GM19467 (cell line): ENCODE results near the gene HPCAL1.

Experiments used
- ATAC-seq: cut with Tn5 transposase; IDR thresholded peaks from one replicate; pipeline ENCODE4 v1.9.1; 2021; ENCODE audit warnings: mild to moderate bottlenecking, moderate library complexity; ENCODE audit not compliant: unreplicated experiment

The HPCAL1 gene

DNA sequence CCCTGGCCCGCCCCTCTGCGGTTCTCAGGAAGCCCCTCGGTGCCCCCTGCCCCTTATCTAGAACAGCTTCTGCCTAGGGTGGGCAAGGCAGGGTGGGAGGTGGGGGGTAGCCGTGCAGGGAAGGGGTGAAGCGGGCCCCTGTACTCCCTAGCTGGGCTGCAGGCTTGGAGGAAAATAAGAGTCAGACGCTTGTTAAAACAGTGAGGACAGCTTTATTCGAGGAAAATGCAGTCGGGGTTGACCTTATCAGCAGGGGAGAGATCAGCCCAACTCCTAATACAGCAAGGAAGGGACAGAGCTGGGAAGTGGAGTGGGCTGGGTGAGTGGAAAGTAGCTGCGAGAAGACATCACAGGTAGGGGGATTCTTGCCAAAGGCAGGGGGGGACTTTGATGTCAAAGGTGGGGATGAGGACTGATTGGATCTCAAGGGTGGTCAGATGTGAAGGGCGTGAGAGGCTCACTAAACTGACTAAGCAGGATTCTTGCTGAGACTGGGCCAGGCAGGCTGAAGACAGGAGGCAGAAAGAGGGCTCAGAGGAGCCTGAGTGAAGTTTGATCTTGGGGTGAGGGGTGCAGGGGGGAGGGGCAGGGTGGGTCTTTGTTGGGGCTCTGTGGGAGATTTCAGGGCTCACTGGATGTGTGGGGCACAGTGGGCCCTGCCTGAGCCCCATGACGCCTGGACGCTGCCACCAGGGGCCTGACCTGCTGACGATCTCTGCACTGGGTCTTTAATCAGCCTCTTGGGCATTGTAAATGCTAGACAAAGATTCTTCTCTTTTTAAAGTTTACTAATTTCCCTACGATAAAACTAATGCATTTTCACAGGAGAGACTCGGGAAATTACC lies 29.9 kb downstream of the HPCAL1 start:
- ATAC-seq = no peak

DNA sequence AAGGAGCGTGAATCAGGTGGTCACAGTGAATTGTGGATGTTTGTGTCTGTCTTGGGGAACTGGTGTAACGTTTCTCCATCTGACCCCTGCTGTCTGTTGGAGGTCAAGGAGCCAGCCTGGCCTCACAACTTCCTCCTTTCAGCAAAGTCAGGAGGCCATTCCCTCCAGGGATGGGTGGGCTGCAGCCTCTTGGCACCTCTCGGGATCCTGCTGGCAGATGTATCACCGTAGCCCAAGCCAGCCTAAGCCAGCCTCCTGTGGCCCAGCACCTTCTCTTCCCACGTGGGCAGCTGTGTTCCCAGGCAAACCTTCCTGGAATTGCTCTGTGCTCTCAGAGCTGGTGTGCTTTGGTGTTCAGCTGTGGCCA lies 30.5 kb downstream of the HPCAL1 start:
- ATAC-seq = no peak

DNA sequence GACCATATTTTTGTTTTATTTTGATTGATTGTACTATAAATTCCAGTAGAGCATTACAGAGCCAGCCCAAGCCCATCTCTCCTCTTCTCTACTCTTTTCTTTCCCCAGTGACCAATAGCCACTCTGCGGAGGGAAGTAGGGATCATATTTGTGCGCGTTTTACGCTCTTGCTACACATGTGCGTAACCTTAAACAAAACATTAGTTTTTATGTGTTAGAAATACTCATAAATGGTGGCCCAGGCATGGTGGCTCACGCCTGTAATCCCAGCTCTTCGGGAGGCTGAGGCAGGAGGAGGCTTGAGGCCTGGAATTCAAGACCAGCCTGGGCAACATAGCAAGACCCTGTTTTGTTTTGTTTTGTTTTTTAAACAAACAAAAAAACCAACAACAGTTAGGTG lies 31.3 kb downstream of the HPCAL1 start:
- no peak for ATAC-seq

DNA sequence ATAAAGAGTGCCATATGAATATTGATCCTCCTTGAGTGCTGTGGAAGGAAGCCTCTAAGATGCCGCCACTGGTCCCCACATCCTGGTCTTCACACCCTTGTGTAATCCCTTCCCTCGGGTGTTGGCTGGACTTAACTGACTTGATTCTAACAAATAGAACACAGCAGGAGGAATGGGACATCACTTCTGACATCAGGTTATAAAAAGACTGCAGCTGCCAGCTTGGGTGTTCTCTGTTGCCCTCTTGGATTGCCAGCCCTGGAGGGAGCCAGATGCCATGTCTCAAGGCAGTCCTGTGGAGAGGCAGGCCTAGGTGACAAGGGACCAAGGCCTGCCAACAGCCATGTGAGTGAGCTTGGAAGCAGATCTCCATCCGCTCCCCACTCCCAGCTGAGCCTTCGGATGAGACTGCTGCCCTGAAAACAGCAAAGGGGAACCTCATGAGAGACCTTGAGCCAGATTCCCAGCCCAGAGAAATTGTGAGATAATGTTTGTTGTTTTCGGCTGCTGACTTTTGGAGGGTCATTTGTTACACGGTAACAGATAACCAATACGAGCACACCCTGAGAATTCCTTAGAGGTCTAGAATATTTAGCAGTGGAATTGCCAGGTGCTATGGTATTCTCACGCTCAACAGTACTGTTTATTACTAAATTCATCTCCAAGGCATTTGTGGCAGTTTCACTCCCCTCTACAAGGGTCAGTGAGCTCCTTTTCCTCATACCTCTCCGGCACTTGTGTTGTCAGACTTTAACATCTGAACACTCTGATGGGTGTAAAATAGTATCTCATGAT lies 32.5 kb downstream of the HPCAL1 start:
- ATAC-seq = no peak

DNA sequence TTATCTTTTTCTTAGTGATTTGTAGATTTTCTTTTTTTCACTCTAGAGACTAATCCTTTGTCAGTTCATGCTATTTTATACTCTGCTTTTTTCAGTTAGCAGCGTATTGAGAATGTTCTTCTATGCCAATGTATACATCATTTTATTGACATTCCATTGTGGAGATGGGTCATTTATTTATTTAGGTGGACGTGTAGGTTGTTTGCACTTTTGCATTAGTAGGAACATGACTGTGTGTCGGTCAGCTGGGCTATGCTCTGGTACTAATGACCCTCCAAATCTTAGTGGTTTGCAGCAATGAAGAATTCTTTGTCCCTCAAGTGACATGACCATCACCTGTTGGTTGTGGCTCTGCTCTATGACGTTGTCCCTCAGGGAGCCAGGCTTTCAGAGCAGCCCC lies 33.6 kb downstream of the HPCAL1 start:
- no peak for ATAC-seq

DNA sequence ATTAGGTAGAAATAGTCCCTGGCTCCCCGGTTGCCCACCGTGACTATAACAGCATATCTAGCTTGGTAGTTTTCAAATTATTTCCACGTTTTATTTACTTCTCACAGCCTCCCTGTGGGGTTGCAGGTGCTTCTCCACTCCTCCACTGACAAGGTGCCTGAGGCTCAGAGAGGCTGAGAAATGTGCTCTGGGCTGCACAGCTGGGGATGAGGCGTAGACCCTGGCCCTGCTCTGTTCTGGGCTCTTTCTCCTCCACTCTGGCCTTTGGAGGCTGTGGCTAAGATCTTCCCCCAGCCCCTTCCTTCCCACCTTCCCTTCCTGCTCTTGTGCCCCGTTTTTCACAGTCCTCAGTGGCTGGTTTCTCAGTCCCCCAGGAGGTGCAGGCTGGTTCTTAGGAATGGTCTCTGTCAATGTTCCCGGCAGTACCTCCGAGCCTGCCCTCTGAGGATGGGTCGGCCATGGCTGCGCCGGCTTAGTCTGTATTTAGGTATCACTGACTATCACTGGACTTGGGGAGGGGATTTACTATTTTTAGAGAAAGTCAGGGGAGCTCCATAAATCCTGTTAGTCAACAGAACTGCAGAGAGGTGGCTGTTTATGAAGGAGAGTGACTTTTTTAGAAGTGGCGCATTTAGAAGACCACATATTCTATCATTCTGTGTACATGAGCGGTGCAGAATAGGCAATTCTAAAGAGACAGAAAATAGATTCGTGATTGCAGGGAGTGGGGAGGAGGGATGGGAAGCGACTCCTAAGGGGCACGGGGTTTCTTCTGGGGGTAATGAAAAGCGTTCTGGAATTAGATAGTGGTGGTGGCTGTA lies 35.0 kb downstream of the HPCAL1 start:
- ATAC-seq = no peak

DNA sequence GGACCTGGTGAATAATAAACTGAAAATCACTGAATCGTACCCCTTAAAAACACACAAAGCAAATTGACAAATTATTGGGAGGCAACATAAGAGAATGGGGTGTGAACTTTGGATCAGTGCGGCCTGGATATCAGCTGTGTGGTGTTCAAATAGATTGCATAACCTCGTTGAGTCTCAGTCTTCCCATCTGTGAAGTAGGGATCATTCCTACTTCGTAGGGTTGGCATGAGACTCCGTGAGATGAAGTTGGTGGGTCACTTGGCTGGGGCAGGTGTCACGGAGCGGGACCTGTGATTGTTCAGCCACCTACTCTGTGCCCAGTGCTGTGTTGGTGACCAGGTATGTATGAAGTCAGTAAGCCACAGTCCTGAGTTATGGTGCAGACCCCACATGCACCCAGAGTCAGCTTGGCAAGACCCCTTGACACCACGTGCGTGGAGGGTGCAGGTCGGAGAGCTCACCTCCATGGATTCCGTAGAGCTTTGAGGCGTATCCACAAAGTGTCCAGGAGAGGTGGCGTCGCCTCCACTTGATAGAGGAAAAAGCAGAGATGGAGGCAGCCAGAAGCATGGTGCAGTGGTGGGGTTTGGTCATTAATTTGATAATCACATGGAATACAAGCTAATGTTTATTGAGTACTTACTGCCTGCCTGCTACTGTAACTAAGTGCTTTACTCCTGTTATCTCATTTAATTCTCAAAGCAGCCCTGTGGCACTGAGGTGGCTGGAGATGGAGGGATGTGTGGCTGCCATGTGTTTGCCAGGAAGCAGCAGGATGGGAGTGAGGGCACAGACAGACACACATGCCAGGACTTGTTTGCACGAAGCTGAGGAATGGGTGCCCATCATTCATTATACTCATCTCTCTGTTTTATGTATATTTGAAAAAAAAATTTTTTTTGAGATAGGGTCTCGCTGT lies 35.8 kb downstream of the HPCAL1 start:
- no peak for ATAC-seq

DNA sequence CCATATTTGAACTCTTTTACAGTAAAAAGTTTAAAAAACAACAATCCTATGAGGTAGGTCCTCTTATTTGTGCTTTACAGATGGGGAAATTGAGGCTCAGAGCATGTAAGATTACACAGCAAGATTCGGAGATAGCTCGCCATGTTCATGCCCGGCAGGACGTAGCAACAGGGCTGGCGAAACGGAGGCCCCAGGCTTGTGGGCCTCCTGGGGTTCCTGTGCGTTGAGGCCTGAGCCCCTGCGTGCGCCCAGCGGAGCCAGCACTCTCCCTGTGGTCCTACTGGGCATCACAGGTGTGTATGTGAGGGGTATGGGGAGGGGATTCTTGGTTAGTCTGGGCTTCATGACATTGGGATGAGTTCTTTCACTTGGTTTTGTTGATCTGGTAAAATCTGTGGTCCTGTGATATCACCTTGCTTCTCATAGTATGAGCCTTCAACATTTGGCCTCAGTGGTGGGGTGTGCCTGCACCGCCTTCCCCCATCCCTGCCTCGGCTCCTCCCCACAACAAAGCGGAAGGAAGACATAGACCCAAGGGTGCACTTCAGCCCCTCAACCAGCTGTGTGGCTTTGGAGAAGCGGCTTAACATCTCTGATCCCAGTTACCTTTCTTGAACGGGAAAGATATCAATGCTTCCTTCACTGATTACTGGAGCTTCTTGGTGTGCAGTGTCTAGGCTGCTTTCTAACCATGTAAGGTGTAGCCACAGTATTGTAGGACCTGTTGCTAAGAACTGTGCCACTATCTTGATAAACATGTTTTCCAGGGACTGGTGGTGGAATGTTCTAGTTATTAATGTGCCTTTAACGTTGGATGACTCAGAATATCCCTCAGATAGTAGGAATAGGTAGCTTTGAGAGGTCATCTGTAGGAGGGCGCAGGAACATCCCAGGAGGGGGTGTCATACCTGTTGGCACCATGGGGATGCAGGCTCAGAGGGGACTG lies 37.2 kb downstream of the HPCAL1 start:
- ATAC-seq = no peak

DNA sequence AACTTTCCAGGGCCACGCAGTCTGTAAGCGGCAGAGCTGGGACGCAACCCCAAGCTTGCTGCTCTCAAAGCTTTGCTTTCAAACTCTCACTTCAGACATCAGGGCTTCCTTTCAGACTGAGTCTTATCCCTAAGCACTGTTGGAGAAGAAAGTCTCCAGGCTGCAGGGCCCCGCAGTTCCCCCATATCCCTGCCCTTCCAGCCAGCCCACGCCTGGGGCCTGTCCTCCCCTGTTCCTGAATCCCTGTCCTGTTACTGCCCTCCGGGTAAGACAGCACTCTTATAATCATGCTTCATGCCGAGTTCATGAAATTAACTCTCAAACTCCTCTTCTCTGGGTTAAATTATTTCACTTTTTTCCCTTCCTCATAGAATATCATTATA lies 37.9 kb downstream of the HPCAL1 start:
- no peak for ATAC-seq

DNA sequence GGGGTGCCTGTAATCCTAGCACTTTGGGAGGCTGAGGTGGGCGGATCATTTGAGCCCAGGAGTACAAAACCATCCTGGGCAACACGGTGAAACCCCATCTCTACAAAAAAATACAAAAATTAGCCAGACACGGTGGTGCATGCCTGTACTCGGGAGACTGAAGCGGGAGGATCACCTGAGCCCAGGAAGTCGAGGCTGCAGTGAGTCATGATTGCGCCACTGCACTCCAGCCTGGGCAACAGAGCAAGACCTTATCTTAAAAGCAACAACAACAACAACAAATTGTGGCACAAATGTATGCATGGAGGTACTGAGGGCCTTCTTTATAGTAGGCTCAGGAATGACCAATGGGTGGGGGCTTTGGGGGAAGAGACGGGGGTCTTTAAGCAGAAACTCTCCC lies 38.5 kb downstream of the HPCAL1 start:
- ATAC-seq = no peak

DNA sequence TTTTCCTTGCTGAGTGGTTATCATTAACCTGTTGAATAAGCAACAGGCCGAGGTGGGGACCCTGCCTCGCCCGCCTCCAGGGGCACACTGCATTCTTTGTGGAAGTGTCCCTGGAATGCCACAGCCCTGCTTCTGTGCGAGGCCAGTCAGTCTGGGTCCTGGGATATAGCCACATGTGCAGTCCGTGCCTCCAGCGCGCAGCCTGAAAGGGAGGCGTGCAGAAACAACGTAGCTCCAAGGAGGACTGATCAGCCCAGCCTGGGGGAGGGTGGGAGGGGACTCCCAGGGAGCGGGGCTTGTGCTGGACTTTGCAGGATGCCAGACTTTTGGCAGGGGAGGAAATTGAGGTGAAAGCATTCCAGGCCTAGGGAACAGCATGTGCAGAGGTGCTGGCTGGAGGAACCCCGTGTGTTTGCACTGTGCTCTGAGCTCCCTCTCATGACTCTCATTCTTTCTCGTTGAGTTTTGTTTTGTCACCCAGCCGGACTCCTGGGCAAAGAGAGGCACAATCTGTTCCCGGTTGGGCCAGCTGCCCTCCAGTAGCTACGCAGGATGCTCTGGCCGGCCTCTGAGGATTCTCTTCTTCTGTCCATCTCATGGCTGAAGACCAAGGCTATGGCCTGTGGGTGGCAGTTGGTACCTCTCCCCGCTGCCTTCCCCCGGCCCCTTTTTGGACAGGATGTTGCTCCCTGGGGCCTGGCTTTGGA lies 39.7 kb downstream of the HPCAL1 start:
- no peak for ATAC-seq

DNA sequence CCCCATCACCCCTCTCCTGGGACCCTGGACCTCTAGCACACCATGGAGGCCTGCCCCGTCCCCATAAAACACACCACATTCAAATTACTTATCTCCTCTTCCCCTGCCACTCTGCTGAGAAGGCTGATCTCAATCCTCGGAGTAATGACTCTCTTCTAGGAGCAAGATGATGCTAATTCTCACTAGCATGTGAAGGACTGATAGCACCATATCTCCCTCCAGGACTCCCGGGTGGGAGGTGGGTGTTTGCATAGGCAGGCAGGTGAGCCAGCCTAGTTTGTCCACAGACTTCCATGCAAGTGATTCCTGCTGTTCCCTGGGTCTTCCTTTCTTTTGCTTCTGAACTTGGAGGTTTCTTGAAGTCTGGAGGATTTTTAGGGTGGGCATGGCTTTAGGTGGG lies 40.5 kb downstream of the HPCAL1 start:
- no peak for ATAC-seq

DNA sequence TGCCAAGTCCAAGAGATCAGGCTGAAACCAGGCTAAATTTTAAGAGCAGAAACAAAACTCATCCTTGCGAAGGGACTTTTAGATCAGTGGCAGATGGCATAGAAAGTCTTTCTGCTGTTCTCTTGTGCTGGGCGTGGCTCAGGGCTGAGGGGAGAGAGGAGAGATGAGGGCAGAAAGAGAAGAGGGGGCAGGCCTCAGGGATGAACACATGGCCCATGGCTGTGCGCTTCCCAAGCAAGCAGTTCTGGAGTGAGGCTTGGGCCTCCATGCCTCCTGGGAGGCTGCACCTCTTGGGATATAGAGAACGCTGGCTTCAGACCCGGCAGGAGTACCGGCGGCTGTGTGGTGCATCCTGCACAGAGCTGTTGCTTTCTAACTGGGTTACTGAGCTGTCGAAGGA lies 41.0 kb downstream of the HPCAL1 start:
- ATAC-seq = no peak

DNA sequence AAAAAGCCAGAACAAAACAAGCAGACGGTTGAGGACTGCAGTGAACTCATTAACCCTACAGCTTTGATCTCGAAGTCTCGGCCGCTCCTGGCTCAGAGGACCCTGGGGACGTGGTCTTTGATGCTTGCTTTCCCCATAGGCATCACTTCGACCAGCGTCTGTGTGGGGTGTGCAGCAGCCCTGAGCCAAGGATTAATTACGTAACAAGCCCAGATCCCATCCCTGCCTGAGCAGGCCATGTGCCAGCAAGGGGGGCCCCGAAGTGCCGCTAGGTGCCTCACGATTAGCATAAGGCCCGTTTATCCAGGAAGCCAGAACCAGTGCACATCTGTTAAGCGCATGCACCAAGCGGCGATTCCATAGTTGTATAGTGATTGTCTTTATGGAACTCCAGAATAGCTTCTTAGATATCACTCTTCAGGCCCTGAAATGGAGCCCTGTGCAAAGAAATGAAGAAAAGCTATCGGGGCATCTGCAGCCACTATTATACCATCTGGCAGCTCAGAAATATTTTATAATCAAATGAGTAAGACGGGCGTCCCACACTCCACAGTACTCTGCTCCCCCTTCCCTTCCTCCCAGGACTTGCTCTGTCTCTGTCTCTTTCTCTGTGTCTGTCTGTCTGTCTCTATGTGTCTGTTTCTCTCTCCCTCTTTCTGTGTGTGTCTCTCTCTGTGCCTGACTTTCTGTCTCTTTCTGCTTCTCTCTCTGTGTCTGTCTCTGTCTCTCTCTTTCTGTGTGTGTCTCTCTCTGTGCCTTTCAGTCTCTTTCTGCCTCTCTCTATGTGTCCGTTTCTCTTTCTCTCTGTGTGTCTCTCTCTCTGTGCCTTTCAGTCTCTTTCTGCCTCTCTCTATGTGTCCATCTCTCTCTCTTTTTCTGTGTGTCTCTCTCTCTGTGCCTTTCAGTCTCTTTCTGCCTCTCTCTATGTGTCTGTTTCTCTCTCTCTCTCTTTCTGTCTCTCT lies 41.7 kb downstream of the HPCAL1 start:
- ATAC-seq = no peak

DNA sequence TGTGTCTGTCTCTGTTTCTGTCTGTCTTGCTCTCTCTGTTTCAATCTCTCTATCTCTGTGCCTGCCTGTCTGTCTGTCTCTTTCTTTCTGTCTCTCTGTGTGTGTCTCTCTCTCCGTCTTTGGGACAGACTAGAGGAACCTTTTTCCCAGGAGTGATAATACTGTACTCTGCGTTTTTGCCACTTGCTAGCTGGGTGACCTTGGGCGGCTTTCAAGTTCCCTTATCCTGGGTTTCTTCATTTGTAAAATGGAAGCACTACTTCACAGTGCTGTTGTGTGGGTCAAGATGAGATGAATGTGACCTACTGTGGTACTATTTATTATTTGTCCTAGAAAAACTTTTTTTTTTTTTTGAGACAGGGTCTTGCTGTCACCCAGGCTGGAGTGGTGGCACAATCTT lies 42.4 kb downstream of the HPCAL1 start:
- no peak for ATAC-seq

DNA sequence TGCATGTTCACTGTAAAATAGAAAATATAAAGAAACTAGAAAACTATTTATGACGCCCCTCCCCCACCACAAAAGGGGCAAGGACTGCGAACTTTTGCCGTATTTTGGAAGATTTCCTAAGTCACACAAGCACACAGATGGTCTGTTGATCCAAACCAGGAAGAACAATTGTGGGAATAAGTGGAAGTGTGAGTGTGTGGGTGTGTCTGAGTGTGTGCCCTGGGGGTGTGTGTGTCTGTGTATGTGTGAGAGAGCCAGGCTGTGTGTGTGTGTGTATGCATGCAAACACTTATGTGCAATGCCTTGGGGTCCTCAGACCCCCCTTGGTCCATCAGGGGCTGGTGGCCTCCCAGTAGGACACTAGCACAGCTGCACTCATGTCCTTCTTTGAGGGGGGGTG lies 43.1 kb downstream of the HPCAL1 start:
- no peak for ATAC-seq

DNA sequence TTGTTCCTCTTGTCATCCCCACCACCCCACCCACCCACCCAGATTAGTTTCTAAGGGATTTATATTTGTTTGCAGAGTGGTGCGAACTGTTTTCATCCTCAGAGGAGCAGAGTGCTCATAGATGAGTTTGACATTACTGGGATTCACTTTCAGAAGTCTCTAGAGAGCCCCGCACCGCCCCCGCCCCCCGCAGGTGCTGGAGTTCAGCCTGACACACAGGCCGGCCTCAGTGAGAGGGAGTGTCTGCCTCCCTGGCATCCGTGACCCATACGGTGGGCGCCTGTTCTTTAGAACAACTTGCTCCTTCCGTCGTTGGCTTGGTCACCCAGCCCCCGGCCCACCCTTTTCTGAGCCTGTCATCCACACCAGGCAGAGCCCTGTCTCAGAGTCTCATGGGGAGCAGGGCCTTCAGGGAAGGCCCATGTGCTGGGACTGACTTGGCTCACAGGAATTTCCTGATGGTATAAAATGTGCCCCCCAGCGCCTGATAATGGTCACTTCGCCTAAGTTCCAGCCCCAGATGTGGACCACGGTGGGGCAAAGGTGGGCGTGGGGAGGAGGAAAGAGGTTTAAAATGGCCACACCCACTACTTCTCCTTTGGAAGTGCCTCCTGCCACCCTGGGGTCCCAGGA lies 44.3 kb downstream of the HPCAL1 start:
- ATAC-seq = no peak
